ENCODE measurements around the gene KRTAP9-8. TPM values are rescaled to one million over a fixed set of nuclear protein-coding genes. Genes with fewer than 3 reads are reported as not detected.
"Not testable (repeated sequence)": the region's sequence is repeated elsewhere in the genome, so short reads cannot be mapped to it uniquely, and the experiment has no call there.

KRTAP9-8 gene, protein sequence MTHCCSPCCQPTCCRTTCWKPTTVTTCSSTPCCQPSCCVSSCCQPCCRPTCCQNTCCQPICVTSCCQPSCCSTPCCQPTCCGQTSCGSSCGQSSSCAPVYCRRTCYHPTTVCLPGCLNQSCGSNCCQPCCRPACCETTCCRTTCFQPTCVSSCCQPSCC
- total RNA-seq (2012; rRNA removed) (not detected in 2 replicates), polyA plus RNA-seq (2012; rRNA removed) (not detected in 2 replicates), Bru-seq, nascent RNA (not detected), BruChase-seq, experiment 1, labeled RNA remaining after a 6-hour chase (not detected), BruChase-seq, experiment 2, labeled RNA remaining after a 2-hour chase (not detected)
- polyA plus RNA-seq (2012; cell fraction: cytosol; rRNA removed): not detected in 2 replicates
- polyA plus RNA-seq (2012; cell fraction: nucleus; rRNA removed; ENCODE audit: low replicate concordance): not detected in 2 replicates
- long read RNA-seq: 0 reads

DNA sequence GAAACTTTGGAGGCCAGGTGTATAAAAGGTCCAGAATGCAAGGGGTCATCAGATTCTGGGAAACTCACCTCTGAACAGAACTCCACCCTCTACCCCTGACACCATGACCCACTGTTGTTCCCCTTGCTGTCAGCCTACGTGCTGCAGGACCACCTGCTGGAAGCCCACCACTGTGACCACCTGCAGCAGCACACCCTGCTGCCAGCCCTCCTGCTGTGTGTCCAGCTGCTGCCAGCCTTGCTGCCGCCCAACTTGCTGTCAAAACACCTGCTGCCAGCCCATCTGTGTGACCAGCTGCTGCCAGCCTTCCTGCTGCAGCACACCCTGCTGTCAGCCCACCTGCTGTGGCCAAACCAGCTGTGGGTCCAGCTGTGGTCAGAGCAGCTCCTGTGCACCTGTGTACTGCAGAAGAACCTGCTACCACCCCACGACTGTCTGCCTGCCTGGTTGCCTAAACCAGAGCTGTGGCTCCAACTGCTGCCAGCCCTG, at the start of gene KRTAP9-8:
Gene KRTAP9-8, plus strand, starts transcription at position 51 of the 489 bp plus-strand sequence. Its CDS starts 53 bp downstream, at position 104.
- dilution Hi-C loops (cut with HindIII; ENCODE audit: low sequenced_read_pairs, unreplicated experiment); H3K27me3 ChIP-seq (ENCODE audit: control insufficient read depth, insufficient read depth, low read length); H3K4ac ChIP-seq (ENCODE audit: low read depth, low read length); DNase-seq; H3K9me1 ChIP-seq (ENCODE audit: insufficient read depth, low read length); H2BK20ac ChIP-seq (ENCODE audit: low read depth, low read length); H3K27ac ChIP-seq (ENCODE audit: insufficient read depth, low read length); H3K36me3 ChIP-seq (ENCODE audit: control insufficient read depth, insufficient read depth, low read length); H4K20me1 ChIP-seq (ENCODE audit: insufficient read depth, low read length); H3K9me3 ChIP-seq (ENCODE audit: control insufficient read depth, insufficient read depth, low read length); BruUV-seq (replicated peaks); in situ Hi-C loops (cut with MboI; ENCODE audit: low sequenced_read_pairs); H2BK15ac ChIP-seq (ENCODE audit: low read depth, low read length); H2AK9ac ChIP-seq (replicated peaks; ENCODE audit: low read depth, low read length, poor library complexity); H3K56ac ChIP-seq (ENCODE audit: extremely low read depth, insufficient read depth, low read length); ATAC-seq (ENCODE audit: low read depth); H3K18ac ChIP-seq (ENCODE audit: low read depth, low read length); H4K5ac ChIP-seq (ENCODE audit: low read depth, low read length); H4K91ac ChIP-seq (ENCODE audit: insufficient read depth, low read depth, low read length); H3K4me1 ChIP-seq (ENCODE audit: control insufficient read depth, insufficient read depth, low read length); H2AK5ac ChIP-seq (ENCODE audit: low read depth, low read length); H3K14ac ChIP-seq (replicated peaks; ENCODE audit: low read depth, low read length); intact Hi-C loops (cut with micrococcal nuclease); H4K8ac ChIP-seq (ENCODE audit: low read depth in 2 of 2, low read length in 2 of 2); H3K4me2 ChIP-seq (ENCODE audit: low read depth, low read length); H3K9ac ChIP-seq (ENCODE audit: low read depth, low read length); H2BK120ac ChIP-seq (ENCODE audit: low read depth, low read length); POLR2A ChIA-PET (ENCODE audit: unreplicated experiment); H3K4me3 ChIP-seq (ENCODE audit: insufficient read depth, low read depth, low read length); H2AFZ ChIP-seq (replicated peaks; ENCODE audit: low read length, poor library complexity); H2BK5ac ChIP-seq (ENCODE audit: low read depth, low read length, poor library complexity, severe bottlenecking); H3K23ac ChIP-seq (ENCODE audit: low read depth, low read length); H3K79me1 ChIP-seq (ENCODE audit: low read depth in 1 of 2, low read length in 2 of 2): not testable (repeated sequence)
- no CpG with 5 or more reads among the region's 3 CpGs for WGBS, 2 experiments (ENCODE audit: extremely low coverage in 2 of 2, insufficient read length in 1 of 2)
- CTCF ChIA-PET: interaction anchor here (0.6 kb wide), 1 partner anchor 8 kb away, joined by 3 read pairs; no protein-coding TSS in a partner anchor

DNA sequence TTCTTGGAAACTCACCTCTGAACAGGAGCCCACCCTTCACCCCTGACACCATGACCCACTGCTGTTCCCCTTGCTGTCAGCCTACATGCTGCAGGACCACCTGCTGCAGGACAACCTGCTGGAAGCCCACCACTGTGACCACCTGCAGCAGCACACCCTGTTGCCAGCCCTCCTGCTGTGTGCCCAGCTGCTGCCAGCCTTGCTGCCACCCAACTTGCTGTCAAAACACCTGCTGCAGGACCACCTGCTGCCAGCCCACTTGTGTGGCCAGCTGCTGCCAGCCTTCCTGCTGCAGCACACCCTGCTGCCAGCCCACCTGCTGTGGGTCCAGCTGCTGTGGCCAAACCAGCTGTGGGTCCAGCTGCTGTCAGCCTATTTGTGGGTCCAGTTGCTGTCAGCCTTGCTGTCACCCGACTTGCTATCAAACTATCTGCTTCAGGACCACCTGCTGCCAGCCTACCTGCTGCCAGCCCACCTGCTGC, 47.9 kb upstream of the KRTAP9-8 start, which contains the start of gene KRTAP9-1:
Gene KRTAP9-1, plus strand, starts transcription at position 51 of the 482 bp plus-strand sequence. Its CDS starts 0 bp downstream, at position 51.
- H2BK20ac ChIP-seq (ENCODE audit: low read depth, low read length); H3K18ac ChIP-seq (ENCODE audit: low read depth, low read length); H3K9ac ChIP-seq (ENCODE audit: low read depth, low read length); intact Hi-C loops (cut with micrococcal nuclease); POLR2A ChIA-PET (ENCODE audit: unreplicated experiment); H2AK5ac ChIP-seq (ENCODE audit: low read depth, low read length); H3K79me1 ChIP-seq (ENCODE audit: low read depth in 1 of 2, low read length in 2 of 2); H2AK9ac ChIP-seq (replicated peaks; ENCODE audit: low read depth, low read length, poor library complexity); BruUV-seq (replicated peaks); dilution Hi-C loops (cut with HindIII; ENCODE audit: low sequenced_read_pairs, unreplicated experiment); H2AFZ ChIP-seq (replicated peaks; ENCODE audit: low read length, poor library complexity); H3K14ac ChIP-seq (replicated peaks; ENCODE audit: low read depth, low read length); H3K4me2 ChIP-seq (ENCODE audit: low read depth, low read length); H3K23ac ChIP-seq (ENCODE audit: low read depth, low read length); H3K36me3 ChIP-seq (ENCODE audit: control insufficient read depth, insufficient read depth, low read length); H3K4me3 ChIP-seq (ENCODE audit: insufficient read depth, low read depth, low read length); H3K56ac ChIP-seq (ENCODE audit: extremely low read depth, insufficient read depth, low read length); H3K27ac ChIP-seq (ENCODE audit: insufficient read depth, low read length); H3K9me3 ChIP-seq (ENCODE audit: control insufficient read depth, insufficient read depth, low read length); H4K5ac ChIP-seq (ENCODE audit: low read depth, low read length); H3K27me3 ChIP-seq (ENCODE audit: control insufficient read depth, insufficient read depth, low read length); H2BK5ac ChIP-seq (ENCODE audit: low read depth, low read length, poor library complexity, severe bottlenecking); H4K8ac ChIP-seq (ENCODE audit: low read depth in 2 of 2, low read length in 2 of 2); H4K20me1 ChIP-seq (ENCODE audit: insufficient read depth, low read length); H3K9me1 ChIP-seq (ENCODE audit: insufficient read depth, low read length); in situ Hi-C loops (cut with MboI; ENCODE audit: low sequenced_read_pairs); ATAC-seq (ENCODE audit: low read depth); H3K4ac ChIP-seq (ENCODE audit: low read depth, low read length); H2BK120ac ChIP-seq (ENCODE audit: low read depth, low read length); H4K91ac ChIP-seq (ENCODE audit: insufficient read depth, low read depth, low read length); H3K4me1 ChIP-seq (ENCODE audit: control insufficient read depth, insufficient read depth, low read length); DNase-seq; H2BK15ac ChIP-seq (ENCODE audit: low read depth, low read length): not testable (repeated sequence)
- CTCF ChIA-PET: interaction anchor here (0.8 kb wide), 1 partner anchor 9 kb away, joined by 3 read pairs; no protein-coding TSS in a partner anchor
- WGBS, 2 experiments (ENCODE audit: extremely low coverage in 2 of 2, insufficient read length in 1 of 2): 56% methylated on average over 1 of the region's 1 CpG; no CpG with 5 or more reads in 1 of the 2 experiments
